ENCODE results near the gene TAS1R2. TPM values are rescaled to one million over a fixed set of nuclear protein-coding genes. Genes with fewer than 3 reads are reported as not detected.

TAS1R2 gene
- total RNA-seq, 1 donor from 2014 or later, result not detected

GRCh38 chr1:18858070-18858688 lies 1.3 kb downstream of the TAS1R2 start:
- no peak for TF ChIP-seq CTCF (IDR thresholded peaks at IDR 0.05)
- no peak for DNase-seq
- intact Hi-C loops (cut with DNase I), result no loop called here
- H3K4me3 ChIP-seq, result no peak overlapping the region
- H3K27ac ChIP-seq, result no peak overlapping the region
- H3K4me1 ChIP-seq, result no peaks in the 10 kb centered on the region
- H3K9me3 ChIP-seq, result no peaks in the 10 kb centered on the region
- no peak for ATAC-seq
- no peaks in the 10 kb centered on the region for H3K36me3 ChIP-seq
- no peaks in the 10 kb centered on the region for H3K27me3 ChIP-seq (ENCODE audit: low read depth)

GRCh38 chr1:18856435-18856834 lies 3.0 kb downstream of the TAS1R2 start:
- no peak for TF ChIP-seq CTCF (IDR thresholded peaks at IDR 0.05)
- Histone ChIP-seq H3K27me3 (ENCODE audit: low read depth) (peaks cover 3% of the 10 kb centered on the region), H3K9me3 (no peaks in the 10 kb centered on the region), H3K4me1 (no peaks in the 10 kb centered on the region), H3K4me3 (no peak overlapping the region), H3K36me3 (no peaks in the 10 kb centered on the region), H3K27ac (no peak overlapping the region)
- intact Hi-C loops (cut with DNase I), result no loop called here
- ATAC-seq (no peak), DNase-seq (no peak)

- Histone ChIP-seq H3K27me3 (ENCODE audit: low read depth) (peaks cover 3% of the 10 kb centered on the region), H3K4me3 (no peak overlapping the region), H3K36me3 (no peaks in the 10 kb centered on the region), H3K9me3 (no peaks in the 10 kb centered on the region), H3K27ac (no peak overlapping the region), H3K4me1 (no peaks in the 10 kb centered on the region)
- intact Hi-C loops (cut with DNase I), result no loop called here
- no peak for DNase-seq
- TF ChIP-seq CTCF (IDR thresholded peaks at IDR 0.05), result no peak
- ATAC-seq, result no peak
These were observed 3.9 kb downstream of the TAS1R2 start for GRCh38 chr1:18855573-18855972.

- DNase-seq (no peak), ATAC-seq (no peak)
- Histone ChIP-seq H3K9me3 (no peaks in the 10 kb centered on the region), H3K36me3 (no peaks in the 10 kb centered on the region), H3K4me1 (no peaks in the 10 kb centered on the region), H3K4me3 (no peak overlapping the region), H3K27me3 (ENCODE audit: low read depth) (peaks cover 3% of the 10 kb centered on the region), H3K27ac (no peak overlapping the region)
- intact Hi-C loops (cut with DNase I), result no loop called here
- no peak for TF ChIP-seq CTCF (IDR thresholded peaks at IDR 0.05)
These were observed 5.0 kb downstream of the TAS1R2 start for GRCh38 chr1:18854331-18855025.

- no peaks in the 10 kb centered on the region for H3K9me3 ChIP-seq
- no peak overlapping the region for H3K27ac ChIP-seq
- H3K27me3 ChIP-seq (ENCODE audit: low read depth), result peaks cover 3% of the 10 kb centered on the region
- no peaks in the 10 kb centered on the region for H3K4me1 ChIP-seq
- no peak for TF ChIP-seq CTCF (IDR thresholded peaks at IDR 0.05)
- DNase-seq, result no peak
- no peak overlapping the region for H3K4me3 ChIP-seq
- ATAC-seq, result peak; percentile 23 to 43
- H3K36me3 ChIP-seq, result no peaks in the 10 kb centered on the region
- intact Hi-C loops (cut with DNase I), result no loop called here
These were observed 7.0 kb downstream of the TAS1R2 start for GRCh38 chr1:18852501-18852900.

All from lower lobe of right lung (tissue), 2 donors.